HG03196 (cell line): ENCODE results near the gene SCFD2.
"Not testable (repeated sequence)": the region's sequence is repeated elsewhere in the genome, so short reads cannot be mapped to it uniquely, and the experiment has no call there.

ENCODE experiments used
- ATAC-seq: cut with Tn5 transposase; IDR thresholded peaks from one replicate; pipeline ENCODE4 v1.9.1; 2021; ENCODE audit not compliant: unreplicated experiment

Gene SCFD2

GRCh38 chr4:53365486-53366300, at the start of gene SCFD2:
Gene SCFD2 (minus strand): TSS chr4:53366061.
- ATAC-seq, result peak; percentile 95

GRCh38 chr4:53409479-53409878, 43.6 kb upstream of the SCFD2 start:
- not testable (repeated sequence) for ATAC-seq

GRCh38 chr4:53380221-53380620, 14.4 kb upstream of the SCFD2 start:
- no peak for ATAC-seq

- ATAC-seq, result no peak
These were observed 12.3 kb upstream of the SCFD2 start for GRCh38 chr4:53378171-53378482.

GRCh38 chr4:53377319-53378170, 11.7 kb upstream of the SCFD2 start, which contains the start of gene FIP1L1:
Gene FIP1L1 (plus strand): TSS chr4:53377641. CDS start chr4:53377839, 198 bp downstream.
- peak; percentile 83 for ATAC-seq

GRCh38 chr4:53376900-53377299, 11.0 kb upstream of the SCFD2 start:
- ATAC-seq, result no peak

- no peak for ATAC-seq
These were observed 9.0 kb upstream of the SCFD2 start for GRCh38 chr4:53374777-53375258.

- ATAC-seq, result no peak
These were observed 6.1 kb upstream of the SCFD2 start for GRCh38 chr4:53371843-53372521.

- ATAC-seq, result no peak
These were observed 5.2 kb upstream of the SCFD2 start for GRCh38 chr4:53371049-53371448.

- no peak for ATAC-seq
These were observed 1.9 kb upstream of the SCFD2 start for GRCh38 chr4:53367721-53368120.

GRCh38 chr4:53366301-53366716, 448 bp upstream of the SCFD2 start:
- ATAC-seq, result no peak

GRCh38 chr4:53365121-53365485, 758 bp downstream of the SCFD2 start:
- ATAC-seq, result peak; percentile 21

GRCh38 chr4:53364624-53365023, 1.2 kb downstream of the SCFD2 start:
- ATAC-seq, result no peak

- ATAC-seq, result no peak
These were observed 3.8 kb downstream of the SCFD2 start for GRCh38 chr4:53362093-53362492.

GRCh38 chr4:53361451-53361850, 4.4 kb downstream of the SCFD2 start:
- ATAC-seq, result no peak

GRCh38 chr4:53355930-53356521, 9.8 kb downstream of the SCFD2 start:
- ATAC-seq, result no peak

- no peak for ATAC-seq
These were observed 11.7 kb downstream of the SCFD2 start for GRCh38 chr4:53354012-53354722.

- no peak for ATAC-seq
These were observed 16.8 kb downstream of the SCFD2 start for GRCh38 chr4:53349091-53349491.

- ATAC-seq, result no peak
These were observed 17.8 kb downstream of the SCFD2 start for GRCh38 chr4:53348046-53348445.
